Fibroblast of skin of back (primary cell): ENCODE measurements around the gene PPM1N.
A peak's percentile ranks its signal among the peaks of the same experiment; 100 is the strongest.

Source experiments
- DNase-seq: peaks from one replicate; pipeline ENCODE4 v3.0.0-alpha.2; 2013

PPM1N gene

DNA sequence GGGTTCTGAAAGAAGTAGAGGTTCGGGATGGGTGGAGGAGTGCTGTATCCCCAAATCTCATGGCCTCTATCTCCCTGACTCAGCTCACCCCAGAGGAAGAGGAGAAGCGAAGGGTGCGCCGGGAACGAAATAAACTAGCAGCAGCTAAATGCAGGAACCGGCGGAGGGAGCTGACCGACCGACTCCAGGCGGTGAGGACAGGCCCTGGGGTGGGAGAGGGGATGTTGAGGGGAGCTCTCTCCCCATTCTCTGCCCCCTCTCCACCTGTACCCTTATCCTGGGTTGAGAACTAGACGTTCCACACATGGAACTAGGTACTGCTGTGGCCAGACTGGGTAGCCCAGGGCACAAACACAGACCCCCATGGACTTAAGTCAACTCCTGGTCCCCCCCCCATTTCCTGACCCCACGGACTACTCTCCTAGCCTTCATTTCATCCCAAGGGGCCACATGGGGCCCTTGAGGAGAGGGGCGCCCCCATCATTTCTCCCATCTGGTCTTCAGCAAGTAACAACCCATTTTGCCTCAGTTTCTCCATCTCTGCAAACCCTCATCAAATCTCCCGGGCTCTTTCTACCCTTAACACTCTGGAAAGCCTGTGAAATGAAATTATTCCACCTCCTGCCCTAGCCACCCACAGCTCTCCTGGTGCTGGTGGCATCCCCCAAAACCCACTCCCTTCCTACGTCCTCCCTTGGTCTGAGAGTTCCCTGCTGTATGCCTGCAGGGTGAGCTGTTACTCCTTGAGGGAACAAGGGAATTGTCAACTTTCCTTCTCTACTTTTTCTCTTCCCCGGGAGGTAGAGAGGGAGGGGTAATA lies 26.9 kb upstream of the PPM1N start:
- DNase-seq: no peak

DNA sequence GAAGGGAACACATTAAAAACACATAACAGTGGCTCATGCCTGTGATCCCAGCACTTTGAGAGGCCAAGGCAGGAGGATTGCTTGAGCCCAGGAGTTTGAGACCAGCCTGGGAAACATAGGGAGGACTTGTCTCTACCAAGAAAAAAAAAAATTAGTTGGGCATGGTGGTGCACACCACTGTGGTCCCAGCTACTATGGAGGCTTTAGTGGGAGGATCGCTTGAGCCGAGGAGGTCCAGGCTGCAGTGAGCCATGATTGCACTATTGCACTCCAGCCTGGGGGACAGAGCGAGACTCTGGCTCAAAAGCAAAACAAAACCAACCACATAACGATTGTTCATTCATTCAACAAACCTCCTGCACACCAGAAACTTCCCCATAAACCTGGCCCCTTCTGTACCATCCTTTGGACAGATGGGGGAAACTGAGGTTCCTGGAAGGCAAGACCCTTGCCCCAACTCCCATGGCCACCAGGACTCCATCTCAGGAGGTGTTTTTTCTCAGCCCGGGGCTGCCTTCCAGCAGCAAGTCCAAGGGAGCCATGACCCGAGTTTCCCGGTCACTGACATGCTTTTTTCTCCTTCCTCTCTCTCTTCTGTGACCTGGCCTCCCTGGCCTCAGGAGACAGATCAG lies 26.2 kb upstream of the PPM1N start:
- no peak for DNase-seq

DNA sequence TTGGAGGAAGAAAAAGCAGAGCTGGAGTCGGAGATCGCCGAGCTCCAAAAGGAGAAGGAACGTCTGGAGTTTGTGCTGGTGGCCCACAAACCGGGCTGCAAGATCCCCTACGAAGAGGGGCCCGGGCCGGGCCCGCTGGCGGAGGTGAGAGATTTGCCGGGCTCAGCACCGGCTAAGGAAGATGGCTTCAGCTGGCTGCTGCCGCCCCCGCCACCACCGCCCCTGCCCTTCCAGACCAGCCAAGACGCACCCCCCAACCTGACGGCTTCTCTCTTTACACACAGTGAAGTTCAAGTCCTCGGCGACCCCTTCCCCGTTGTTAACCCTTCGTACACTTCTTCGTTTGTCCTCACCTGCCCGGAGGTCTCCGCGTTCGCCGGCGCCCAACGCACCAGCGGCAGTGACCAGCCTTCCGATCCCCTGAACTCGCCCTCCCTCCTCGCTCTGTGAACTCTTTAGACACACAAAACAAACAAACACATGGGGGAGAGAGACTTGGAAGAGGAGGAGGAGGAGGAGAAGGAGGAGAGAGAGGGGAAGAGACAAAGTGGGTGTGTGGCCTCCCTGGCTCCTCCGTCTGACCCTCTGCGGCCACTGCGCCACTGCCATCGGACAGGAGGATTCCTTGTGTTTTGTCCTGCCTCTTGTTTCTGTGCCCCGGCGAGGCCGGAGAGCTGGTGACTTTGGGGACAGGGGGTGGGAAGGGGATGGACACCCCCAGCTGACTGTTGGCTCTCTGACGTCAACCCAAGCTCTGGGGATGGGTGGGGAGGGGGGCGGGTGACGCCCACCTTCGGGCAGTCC lies 25.5 kb upstream of the PPM1N start:
- no peak for DNase-seq

DNA sequence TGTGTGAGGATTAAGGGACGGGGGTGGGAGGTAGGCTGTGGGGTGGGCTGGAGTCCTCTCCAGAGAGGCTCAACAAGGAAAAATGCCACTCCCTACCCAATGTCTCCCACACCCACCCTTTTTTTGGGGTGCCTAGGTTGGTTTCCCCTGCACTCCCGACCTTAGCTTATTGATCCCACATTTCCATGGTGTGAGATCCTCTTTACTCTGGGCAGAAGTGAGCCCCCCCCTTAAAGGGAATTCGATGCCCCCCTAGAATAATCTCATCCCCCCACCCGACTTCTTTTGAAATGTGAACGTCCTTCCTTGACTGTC lies 24.9 kb upstream of the PPM1N start:
- no peak for DNase-seq

DNA sequence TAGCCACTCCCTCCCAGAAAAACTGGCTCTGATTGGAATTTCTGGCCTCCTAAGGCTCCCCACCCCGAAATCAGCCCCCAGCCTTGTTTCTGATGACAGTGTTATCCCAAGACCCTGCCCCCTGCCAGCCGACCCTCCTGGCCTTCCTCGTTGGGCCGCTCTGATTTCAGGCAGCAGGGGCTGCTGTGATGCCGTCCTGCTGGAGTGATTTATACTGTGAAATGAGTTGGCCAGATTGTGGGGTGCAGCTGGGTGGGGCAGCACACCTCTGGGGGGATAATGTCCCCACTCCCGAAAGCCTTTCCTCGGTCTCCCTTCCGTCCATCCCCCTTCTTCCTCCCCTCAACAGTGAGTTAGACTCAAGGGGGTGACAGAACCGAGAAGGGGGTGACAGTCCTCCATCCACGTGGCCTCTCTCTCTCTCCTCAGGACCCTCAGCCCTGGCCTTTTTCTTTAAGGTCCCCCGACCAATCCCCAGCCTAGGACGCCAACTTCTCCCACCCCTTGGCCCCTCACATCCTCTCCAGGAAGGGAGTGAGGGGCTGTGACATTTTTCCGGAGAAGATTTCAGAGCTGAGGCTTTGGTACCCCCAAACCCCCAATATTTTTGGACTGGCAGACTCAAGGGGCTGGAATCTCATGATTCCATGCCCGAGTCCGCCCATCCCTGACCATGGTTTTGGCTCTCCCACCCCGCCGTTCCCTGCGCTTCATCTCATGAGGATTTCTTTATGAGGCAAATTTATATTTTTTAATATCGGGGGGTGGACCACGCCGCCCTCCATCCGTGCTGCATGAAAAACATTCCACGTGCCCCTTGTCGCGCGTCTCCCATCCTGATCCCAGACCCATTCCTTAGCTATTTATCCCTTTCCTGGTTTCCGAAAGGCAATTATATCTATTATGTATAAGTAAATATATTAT lies 24.3 kb upstream of the PPM1N start:
- no peak for DNase-seq

DNA sequence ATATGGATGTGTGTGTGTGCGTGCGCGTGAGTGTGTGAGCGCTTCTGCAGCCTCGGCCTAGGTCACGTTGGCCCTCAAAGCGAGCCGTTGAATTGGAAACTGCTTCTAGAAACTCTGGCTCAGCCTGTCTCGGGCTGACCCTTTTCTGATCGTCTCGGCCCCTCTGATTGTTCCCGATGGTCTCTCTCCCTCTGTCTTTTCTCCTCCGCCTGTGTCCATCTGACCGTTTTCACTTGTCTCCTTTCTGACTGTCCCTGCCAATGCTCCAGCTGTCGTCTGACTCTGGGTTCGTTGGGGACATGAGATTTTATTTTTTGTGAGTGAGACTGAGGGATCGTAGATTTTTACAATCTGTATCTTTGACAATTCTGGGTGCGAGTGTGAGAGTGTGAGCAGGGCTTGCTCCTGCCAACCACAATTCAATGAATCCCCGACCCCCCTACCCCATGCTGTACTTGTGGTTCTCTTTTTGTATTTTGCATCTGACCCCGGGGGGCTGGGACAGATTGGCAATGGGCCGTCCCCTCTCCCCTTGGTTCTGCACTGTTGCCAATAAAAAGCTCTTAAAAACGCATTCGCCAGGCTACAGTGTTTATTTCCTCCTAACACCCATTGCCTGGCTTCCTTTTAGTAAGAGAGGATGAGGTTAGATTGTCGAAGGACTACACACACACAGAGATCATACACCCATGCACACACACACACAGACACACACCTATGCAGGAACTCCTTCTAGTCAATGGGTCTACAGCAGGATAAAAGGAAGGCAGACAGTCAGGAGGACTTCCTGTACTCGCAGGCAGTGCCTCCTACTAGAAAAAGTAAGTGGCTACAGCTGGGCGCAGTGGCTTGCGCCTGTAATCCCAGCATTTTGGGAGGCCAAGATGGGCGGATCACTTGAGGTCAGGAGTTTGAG lies 23.4 kb upstream of the PPM1N start:
- DNase-seq: no peak

DNA sequence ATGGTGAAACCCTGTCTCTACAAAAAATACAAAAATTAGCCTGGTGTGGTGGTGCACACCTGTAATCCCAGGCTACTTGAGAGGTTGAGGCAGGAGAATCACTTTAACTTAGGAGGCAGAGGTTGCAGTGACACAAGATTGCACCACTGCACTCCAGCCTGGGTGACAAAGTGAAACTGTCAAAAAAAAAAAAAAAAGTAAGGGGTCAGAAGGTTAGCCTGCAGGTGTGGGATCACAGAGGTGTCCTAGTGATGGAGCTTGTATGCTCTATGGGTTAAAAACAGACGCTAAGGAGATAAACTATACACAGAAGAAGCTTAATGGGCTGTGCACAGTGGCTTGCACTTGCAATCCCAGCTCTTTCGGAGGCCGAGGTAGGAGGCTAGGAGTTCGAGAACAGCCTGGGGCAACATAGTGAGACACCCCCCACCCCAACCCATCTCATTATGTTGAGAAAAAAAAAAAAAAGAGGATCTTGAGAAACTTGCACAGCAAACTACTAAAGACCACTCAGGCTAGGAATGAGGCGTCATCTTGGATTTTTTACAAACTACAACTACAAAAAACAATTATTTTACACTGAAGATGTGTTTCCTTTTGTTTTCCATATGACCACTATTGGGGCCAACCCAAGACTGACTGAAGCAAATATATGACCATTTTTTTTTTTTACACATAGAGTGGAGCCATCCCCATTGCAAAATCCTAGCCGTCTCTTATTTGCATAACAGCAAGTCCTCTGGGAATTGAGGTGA lies 22.5 kb upstream of the PPM1N start:
- DNase-seq: no peak

DNA sequence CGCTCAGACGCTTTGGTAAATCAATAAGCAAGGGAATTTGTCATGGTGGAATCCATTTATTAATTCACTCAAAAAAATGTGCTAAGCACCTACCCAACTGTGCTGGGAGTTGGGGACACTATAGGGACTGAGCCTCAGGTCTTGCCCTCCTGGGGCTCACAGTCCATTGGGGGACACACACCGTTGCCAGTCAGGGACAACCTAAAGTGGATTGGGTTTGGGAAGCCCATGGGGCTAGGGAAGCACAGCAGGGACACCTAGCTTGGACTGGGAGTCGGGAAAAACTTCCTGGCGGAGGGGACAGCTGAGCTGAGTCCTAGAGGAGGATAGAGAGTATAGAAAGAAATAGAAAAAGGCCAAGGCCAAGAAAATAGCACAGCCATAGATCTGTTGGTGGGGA lies 21.9 kb upstream of the PPM1N start:
- DNase-seq: no peak

DNA sequence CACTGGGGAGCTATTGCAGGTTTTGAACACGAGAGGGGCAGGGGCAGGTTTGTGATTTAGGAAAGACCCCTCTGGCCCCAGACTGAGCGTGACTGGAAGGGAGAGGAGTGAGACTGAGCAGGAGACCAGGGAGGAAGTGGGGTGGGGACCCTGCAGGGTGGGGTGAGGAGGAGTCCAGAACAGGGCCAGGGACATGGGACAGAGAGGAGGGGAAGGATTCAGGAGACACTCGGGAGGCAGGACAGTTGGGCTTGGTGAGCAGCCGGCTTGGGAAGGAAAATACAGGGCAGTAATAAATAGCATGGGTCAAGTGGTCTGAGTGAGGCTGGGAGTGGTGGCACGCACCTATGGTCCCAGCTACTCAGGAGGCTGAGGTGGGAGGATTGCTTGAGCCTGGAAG lies 21.1 kb upstream of the PPM1N start:
- no peak for DNase-seq

DNA sequence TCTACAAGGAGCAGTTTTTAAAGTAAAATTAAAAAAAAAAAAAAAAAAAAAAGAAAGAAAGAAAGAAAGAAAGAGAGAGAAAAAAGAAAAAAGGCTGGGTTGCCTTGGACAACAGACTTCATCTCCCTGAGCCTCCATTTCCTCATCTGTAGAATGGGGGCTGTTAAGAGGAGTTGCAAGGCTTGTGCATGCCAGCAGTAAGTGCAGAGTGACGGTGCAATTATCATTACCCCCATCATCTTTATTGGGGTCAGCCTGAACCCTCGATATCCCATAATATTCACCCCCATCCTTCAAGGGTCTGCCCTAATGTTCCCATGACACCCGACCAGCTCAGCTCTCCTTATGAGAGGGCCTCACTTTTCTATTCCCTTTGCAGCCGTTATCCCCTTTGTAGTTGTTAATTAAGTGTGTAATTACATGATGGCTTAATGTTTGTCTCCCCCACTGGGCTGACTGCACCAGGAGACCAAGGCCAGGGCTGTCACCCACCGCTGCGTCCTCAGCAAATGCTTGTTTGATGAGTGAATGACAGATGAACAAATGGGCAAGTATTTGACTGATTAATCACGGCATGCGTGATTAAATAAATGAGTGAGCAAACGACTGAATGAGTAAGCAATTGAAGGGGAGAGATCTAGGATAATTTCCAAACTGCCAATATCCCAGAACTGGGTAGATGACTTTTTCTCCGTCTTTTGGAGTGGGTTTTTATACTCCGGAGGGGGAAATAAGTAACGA lies 20.4 kb upstream of the PPM1N start:
- no peak for DNase-seq

DNA sequence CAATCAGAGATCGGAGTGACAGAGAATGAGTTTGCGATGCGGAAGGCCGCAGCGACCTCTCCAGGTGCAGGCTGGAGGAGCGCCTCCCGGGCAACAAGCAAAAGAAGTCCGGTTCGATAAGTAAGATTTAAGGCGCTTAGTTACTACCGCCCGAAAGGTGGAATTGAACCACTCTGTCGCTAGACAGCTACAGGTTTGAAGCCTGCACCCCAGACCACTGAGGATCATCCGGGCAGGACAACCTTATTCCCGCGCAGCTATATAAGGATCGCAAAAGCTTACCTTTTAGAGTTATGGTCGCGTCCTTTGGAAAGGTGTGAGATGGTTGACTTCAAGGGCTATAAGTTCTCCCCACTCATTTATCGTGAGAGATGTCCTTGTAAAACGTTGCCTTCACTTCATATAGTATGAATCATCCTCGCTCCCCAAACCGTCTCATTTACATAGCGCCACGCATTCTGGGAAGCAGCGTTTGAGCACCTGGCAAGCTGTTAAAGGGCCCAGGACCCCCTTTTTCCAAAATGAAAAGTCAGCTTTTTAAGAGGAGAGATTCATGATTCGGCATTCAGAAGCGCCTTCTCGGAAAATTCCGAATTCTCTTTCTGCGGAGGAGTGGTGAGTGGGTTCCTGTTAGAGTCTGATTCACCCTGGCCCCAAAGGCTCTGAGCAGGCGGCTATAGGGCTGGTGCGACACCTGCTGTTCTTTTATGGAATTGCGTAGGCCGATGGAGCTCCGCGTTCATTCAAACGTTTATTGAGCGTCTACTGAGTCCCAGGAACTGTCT lies 19.6 kb upstream of the PPM1N start:
- DNase-seq: peak; percentile 93

DNA sequence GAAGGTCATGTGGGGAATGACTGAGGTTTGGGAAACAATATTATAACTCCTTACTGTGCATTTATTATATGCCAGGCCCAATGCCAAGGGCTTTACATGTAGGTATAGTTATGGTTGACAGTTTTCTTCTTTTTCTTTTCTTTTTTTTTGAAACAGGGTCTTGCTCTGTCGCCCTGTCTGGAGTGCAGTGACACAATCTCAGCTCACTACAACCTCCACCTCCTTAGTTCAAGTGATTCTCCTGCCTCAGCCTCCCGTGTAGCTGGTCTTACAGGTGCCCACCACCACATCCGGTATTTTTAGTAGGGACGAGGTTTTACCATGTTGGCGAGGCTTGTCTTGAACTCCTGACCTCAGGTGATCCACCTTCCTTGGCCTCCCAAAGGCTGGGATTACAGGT lies 15.2 kb upstream of the PPM1N start:
- no peak for DNase-seq

DNA sequence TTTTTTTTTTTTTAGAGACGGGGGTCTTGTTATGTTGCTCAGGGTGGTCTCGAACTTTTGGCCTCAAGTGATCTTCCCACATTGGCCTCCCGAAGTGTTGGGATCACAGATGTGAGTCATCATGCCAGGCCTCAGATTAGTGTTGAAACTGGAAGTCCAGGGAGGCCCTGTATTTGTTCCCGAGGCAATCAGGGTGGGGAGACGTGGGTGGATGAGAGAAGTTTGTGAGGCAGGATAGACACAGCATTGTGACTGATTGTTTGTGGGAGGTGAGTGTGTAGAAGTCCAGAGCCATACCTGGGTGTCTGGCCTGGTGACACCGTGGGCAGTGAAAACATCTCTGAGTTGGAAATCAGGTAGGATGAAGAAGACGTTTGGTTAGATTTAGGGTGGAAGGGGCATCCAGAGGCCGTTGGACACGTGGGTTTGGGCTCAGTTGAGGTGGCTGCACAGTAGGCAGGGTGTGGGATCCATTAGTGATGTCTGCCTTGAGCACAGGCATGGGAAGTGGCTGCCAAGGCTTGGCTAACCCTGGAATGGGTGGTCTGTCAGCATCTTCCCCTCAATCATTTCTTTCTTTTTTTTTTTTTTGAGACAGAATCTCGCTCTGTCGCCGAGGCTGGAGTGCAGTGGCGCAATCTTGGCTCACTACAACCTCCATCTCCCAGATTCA lies 13.8 kb upstream of the PPM1N start:
- no peak for DNase-seq

DNA sequence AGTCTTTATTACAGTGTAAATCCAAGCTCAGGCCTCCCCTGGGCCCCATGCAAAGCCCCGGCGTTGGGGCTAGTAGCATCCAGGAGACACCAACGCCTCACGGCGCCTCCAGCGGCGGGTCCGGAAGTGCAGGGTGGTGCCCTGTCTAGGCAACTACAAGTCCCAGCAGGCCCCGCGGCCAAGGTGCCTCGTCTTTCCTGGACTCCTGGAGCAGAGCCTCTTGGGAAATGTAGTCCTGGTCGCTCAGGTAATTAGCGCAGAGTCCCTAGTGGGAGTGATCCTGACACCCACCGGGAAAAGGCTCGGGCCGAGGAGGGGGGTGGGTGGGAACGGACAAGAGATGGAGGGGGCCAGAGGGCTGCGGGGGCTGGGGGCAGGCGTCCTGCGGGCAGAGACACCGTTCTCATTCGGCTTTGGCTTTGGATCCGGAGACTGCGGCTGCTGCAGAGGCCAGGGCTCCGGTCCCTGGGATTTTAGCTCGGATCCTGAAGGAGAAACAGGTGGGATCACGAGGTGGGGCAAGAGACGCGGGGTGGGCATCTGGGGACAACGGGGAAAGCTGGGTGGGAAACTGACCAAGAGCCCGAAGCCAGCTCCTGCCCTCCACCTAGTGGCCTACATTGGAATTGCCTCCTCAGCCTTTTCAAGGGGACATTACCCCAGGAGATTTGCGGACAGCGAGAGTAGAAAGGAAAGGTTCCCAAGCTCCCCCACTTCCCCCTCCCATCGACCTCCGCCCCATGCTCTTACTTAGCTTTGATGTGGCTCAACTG lies 12.8 kb upstream of the PPM1N start:
- peak; percentile 94 for DNase-seq

DNA sequence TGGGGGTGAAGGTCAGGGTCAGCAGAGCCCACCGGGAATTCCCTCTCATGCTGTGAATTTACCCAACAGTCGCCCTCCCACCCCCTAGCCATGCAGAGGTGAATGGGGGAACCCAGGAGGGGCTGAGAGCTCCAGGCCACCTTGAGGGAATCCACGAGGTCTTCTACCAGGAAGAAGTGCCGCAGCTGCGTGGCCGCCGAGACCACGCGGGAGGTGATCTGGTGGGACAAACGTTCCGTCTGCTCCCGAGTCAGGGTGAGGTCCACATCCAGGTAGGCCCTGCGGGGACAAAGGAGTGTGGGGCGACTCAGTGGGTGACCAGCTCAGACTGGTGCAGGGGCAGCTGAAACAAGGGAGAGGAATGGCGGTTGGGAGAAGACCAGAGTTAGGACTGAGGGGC lies 9.5 kb upstream of the PPM1N start:
- DNase-seq: no peak

DNA sequence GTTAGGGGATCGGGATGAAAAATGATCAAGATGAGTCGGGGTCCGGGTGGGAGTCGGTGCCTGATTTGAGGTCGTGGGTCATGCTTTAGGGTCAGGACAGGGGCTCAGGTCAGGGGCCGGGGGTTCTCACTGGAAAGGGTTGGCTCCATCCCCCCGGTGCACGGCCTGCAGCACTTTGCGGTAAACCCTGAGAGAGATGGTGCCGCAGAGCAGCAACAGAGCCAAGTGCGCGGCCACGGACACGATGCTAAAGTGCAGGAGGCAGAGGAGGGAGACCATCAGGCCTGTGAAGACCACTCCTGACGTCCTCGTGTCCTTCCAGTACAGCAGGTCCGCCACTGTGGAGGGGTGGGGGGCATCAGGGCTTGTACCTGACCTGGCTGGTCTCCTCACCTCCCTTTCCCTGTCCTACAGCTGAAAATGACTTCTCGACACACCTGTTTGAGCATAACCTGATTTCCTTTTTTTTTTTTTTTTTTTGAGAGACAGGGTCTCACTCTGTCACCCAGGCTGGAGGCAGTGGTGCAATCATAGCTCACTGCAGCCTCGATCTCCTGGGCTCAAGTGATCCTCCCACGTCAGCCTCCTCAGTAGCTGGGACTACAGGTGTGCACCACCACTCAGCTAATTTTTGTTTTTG lies 8.9 kb upstream of the PPM1N start:
- no peak for DNase-seq

DNA sequence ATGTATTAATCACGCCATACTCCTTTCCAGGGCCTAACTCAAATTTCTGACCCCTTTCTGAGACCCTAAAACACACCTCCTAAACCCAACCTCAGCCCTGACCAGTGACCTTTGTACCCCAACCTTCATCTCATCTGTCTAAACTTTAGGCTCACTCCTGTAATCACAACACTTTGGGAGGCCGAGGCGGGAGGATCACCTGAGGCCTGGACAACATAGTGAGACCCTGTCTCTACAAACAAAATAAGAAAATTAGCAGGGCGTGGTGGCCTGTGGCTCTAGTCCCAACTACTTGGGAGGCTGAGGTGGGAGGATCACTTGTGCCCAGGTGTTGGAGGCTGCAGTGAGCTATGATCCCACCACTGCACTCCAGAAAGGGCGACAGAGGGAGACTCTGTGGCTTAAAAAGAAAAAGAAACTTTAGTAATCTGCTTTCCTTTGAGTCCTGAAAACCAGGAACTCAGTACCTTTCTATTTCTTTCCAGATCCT lies 6.1 kb upstream of the PPM1N start:
- DNase-seq: no peak
